ENCODE data around the gene FSIP1.

FSIP1 gene

DNA sequence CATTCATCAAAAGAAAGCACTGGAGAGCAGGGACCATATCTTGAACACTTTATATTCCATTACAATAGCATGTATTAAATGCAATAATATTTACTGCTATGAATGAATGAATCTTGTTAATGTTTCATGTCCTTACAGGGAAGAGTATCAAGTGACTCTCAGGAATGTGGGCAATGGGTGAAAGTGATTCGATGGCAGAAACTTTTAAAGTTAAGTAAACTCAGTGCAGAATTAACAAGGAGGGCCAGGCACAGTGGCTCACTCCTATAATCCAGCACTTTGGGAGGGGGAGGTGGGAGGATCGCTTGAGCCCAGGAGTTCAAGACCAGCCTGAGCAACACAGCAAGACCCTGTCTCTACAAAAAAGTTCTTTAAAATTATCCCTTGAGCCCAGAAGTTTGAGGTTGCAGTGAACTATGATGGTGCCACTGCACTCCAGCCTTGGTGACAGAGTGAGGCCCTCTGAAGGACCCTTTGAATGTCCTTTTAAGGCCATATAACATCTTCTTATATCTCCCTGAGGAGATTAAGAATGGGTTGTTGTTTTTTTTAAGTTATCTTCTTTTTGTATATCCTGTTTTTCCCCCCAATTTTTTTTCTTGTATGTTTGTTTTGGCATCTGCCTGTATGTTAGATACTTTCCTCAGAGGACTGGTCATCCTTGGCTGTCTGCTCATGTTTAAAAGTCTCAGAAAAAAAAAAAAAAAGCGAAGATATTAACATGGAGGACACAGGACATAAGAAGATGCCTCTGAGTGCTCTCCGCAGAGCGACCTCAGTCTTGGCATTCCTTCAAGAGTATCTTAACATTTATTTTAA, 9.6 kb upstream of the FSIP1 start:
- DNase-seq: no peak

DNA sequence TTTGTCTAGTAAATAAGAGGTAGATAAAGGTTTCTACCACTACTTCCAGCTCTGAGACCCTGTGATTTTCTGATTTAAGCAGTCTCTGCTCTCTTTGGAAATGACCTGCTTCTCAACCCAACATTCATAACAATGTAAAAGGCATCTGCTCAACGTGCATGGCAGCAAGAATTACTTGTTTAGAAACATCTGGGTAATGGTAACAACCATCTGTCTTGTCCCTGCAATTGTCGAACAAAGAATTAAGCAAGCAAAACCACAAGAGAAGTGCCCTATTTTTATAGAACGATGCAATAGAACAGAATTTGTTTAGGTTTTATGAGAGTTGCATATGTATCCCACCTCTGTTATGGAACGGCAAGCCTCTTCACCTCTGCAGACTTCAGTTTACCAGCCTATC, 7.1 kb upstream of the FSIP1 start:
- DNase-seq: no peak

DNA sequence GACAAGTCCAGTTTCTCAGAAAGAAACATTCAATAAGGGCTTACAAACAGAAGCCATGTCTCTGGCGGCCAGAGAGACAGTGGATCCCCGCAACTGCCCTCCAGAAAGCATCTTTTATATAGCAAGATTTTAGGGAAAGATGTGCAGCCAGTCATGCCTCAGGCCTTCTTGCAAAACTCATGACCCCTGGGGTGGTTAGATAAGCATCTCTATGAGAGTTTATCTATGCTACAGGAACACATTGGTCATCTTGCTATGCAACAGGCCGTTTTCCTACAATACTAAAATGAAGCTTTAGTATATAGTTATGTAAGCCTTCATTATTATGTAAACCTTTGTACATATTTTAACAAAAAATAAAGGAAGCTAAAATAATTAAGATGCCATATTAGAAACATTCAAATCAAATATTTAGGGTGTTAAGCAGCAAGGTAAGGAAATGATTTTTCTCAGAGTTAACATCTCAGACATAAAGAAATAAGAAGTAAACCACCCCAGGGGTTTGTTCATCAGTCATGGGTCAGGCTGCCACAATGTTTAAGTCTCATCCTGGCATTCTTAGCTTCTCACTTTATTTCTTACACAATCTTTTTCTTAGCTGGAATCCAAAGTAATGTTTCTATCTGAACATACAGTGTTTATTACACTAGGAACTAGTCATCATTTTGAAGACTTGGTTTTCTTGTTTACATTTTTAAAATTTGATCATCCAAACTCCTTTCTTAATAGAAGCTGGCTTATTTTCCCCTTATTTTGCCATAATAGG, 6.3 kb upstream of the FSIP1 start:
- DNase-seq: no peak

DNA sequence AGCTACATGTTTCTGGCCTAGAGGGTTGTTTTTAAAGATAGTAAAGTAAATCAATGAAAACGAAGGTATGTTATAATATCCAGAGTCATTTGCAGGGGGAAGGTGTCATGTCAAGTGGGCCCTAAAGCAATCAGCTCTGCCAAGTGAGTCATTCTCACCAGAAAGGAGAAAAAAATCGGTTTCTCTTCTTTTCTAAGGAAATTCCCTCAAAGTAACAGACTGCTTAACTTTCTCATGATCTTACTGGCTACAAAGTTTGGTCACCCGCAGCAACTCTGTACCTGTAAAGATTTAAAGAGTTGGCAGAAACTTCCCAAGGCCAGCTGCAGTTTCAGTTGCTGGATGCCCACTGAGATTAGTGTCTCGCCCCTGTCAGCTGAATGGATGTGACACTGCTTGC, 5.5 kb upstream of the FSIP1 start:
- DNase-seq: no peak

DNA sequence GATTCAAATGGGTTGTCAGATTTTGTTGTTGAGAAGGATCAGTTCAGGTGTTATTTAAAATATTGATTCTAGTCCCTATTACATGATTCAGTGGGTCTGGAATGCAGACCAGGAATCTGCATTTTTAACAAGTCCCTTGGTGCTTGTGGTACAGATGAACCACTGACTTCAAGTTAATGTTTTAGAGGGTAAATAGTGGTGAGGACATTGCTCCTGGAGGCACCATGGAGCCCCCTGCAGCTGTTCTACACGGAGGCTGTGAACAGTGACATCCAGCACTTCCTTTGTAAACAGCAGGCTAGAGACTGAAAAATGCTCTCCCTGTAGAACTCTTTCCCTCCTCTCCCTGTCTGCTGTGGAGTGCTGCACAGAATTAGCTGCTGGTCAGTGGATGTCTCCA, 4.8 kb upstream of the FSIP1 start:
- DNase-seq: no peak

DNA sequence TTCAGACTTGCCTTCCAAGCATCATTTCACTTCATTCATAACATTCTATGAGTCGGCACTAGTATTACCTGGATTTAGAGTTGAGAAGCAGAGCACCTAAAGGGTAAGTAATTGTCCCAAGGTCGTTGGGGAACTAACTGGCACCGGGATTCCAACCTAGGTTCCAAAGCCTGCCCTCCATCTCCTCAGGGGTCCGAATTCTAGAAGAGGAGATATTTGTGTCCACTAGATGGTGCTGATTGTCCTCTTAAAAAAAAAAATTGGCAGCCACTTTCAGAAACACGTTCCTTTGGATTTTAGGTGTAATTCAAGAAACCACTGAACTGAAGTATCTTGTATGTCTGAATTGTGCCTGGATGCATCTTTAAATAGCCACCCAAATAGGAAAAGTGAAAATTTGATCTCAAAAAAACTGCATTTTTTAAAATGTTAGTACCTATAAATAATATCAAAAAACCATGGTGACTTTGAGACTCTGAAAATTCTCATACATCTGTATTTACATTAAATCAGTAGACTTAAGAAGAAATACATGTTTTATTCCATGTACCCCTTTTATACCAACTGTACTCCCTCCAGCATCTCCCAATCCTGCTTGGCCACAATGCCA, 3.9 kb upstream of the FSIP1 start:
- DNase-seq: no peak

DNA sequence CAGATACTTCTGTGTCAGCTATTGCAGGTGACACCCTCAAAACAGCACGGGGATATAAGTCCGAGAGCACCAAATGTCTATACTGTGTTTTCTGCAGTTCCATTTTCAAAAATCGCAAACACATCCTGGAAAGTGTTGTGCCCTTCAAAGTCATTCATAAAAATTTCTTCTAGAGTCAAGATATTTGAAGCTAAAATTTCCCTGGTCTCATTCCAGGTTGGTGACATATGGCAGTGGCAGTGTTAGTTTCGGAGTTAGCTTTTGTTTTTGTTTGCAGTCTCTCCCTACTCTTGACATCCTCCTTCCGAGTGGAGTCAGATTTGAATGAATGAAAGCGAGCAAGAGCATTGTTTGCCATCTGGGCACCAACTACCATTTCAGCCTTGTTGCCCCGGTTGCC, 3.2 kb upstream of the FSIP1 start:
- DNase-seq: no peak

DNA sequence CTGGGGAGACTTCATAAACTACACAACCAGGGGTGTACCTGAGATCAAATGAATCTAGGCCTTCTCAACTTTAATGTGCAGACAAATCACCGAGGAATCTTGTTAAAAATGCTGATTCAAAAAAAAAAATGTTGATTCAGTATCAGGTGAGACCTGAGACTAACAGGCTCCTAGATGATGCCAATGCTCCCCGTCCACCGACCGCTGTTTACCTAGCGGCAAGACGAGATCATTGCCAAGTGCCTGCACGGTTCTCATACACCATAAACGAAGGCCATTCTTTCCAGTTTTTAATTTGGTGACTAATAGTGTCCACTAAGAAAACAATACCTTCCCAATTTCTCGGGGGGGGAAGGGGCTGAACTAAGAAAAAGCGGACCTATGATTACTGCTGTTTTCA, 2.5 kb upstream of the FSIP1 start:
- no peak for DNase-seq

DNA sequence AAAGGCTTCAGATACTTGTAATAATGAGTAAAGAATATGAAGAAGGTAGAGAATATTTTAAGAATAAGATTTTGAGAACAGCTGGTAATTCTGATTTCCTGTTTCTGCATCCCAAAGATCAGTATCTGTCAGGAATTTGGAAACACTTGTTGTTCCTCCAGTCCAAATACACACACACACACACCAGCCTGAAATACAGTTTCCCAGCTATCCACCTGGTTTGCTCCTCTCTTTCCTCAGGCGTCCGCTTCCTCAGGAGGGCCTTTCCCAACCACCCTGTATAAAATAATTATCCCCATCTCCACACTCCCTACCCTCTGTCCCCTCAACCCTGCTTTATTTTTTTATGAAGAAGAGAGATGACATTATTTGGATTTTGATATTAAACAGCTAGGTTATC, 2.0 kb upstream of the FSIP1 start:
- DNase-seq: no peak

DNA sequence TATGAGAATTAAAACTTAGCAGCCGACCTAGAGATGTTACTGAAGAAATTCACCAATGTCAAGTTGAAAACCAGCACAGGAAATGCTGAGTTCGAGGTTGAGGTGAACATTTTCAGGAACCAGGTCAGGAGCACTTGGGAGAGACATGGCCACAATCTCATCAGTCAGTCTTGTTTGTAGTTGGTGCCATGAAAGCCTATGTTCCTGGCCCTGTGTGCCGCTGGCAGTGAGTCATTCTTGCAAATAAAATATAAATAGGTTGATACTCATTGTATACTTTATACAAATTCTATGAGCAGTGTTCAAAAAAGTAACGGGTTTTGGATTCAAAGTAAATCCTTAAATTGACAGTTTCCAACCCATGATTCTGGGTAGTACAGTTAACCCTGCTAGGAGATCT, 1.5 kb upstream of the FSIP1 start:
- no peak for DNase-seq

DNA sequence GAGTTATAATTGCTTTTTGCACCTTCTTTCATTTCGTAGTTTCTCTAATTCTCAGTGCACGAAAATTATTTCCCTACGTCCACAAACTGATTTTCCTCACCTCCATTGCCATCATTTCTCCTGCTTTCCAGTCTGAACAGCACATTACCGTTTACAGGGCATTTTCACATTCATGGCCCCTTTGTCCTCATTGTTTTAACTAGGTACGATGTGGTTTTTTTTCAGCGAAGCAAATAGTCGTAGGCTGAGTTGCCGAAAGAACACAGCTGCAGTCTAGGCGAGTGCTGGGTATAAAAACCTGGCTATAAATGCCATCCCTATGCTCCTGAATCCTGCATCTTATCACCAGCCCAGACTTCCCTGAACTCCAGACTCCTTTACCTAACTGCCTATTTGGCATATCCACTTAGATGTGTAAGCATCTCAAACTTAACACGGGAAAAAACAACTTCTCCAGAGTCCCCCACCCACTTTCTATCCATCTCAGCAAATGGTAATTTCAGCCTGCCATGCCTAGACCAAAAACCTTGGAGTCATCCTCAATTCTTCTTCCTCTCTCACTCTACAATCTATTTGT, 691 bp upstream of the FSIP1 start:
- DNase-seq: no peak

DNA sequence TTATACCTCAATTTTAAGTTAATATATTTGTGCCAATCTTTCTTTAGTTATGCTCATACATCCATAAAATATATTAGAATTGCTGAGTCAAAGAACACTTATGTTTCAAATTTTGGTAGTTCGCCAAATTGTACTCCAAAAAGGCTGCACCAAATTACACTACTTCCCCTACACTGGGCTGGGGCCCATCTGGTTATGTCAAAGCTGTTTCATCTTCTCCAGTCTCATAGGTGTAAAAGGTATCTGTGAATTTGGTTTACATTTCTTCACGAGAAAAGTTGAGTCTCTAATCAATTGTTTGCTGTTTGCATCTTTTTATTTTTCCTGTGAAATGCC, 706 bp downstream of the FSIP1 start:
- no peak for DNase-seq

DNA sequence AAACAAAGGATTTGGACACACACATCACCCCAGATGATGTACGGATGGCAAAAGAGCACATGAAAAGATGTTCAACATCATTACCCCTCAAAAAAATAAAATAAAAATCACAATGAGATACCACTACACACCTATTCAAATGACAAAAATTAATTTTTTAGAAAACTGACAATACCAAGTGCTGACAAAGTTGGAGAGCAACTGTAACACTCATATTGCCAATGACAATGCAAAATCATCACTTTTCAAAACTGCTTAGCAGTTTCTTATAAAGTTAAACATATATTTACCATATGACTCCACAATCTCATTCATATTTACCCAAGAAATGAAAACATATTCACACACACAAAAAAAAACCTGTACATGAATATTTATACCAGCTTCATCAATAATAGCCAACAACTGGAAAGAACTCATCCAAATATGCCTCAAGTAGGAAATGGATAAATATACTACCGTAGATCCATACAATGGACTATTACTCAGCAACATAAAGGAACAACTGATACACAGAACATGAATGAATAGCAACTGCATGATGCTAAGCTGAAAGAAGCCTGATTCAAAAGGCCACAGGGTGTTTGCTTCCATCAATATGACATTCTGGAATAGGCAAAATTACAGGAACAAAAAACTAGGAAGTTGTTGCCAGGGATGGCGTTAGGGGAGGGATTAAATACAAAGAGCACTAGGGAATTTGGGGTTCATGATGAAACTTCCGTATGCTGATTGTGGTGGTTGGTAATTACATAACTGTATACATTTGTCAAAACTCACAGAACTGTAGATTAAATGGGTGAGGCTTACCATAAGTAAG, 1.3 kb downstream of the FSIP1 start:
- no peak for DNase-seq

DNA sequence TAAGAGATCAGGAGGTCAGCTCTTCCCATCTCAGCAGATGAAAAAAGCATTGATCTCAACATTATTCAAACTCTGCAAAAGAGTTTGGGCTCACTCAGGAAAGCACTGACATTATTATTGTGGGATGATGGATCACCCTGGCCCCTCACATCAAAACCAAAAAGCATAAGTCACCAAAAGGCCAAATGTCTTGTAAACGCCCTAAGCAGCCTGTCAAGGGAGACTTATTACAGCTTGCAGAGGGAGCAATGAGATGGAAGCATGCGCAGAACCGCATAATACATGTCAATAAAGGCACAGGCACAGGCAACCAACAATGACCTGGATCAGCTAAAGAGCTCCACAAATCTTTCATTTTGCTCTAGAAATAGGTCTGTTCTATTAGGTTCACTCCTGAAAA, 4.6 kb downstream of the FSIP1 start:
- no peak for DNase-seq

DNA sequence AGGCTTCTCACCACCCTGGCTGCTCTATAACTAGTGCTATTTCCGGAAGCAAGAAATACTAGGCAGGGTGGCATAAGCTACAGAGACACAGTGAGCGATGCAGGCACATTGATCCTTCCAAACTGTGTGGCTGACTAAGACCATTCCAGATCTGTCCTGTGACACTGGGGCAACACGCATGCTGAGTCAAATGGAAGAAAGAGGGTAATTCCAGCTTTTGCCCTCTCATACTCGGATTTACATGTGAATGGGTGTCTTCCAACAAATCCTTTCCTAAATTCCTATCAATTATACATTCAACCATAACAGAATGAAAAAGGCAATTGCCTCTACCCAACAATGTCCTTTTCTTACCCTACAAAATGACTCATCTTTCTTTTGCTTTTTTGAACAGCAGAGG, 5.1 kb downstream of the FSIP1 start:
- no peak for DNase-seq

DNA sequence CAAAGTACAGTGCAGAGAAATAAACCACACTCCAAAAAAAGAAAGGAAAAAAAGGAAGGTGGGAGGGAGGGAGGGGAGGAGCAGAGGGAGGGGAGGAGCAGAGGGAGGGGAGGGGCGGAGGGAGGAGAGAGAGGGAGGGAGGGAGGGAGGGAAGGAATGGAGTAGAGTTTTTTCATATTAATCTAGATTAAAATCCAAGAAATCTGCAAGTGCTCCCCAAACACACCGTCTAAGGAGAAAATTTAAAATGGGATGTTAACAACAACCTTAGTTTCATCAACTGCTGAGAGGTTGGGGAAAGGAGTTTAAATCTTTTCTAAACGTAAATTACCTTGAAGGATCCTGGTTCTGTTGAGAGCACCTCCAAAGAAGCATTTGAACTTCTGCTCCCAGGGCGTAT, 6.6 kb downstream of the FSIP1 start:
- DNase-seq: no peak

DNA sequence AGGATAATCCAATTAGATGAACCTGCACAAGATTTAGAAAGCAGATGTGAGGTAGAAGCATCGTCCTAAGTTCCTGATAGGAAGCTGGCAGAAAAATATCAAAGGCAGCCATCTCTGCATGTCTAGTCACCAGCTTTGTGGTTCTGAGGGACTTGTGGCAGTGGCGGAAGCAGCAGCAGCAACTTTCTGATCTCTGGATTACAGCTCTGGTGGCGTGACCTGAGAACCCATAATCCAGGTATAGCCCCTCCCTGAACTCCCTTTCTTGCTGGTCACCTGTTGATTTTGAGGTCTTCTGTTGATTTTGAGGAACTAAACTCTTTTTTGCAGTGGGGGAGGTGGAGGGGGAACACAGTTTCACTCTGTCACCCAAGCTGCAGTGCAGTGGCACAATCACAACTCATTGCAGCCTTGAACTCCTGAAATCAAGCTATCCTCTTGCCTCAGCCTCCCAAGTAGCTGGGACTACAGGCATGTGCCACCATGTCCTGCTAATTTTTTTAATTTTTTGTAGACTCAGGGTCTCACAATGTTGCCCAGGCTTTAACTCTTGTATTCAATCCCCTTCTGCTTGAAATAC, 7.9 kb downstream of the FSIP1 start:
- DNase-seq: peak; percentile 24

DNA sequence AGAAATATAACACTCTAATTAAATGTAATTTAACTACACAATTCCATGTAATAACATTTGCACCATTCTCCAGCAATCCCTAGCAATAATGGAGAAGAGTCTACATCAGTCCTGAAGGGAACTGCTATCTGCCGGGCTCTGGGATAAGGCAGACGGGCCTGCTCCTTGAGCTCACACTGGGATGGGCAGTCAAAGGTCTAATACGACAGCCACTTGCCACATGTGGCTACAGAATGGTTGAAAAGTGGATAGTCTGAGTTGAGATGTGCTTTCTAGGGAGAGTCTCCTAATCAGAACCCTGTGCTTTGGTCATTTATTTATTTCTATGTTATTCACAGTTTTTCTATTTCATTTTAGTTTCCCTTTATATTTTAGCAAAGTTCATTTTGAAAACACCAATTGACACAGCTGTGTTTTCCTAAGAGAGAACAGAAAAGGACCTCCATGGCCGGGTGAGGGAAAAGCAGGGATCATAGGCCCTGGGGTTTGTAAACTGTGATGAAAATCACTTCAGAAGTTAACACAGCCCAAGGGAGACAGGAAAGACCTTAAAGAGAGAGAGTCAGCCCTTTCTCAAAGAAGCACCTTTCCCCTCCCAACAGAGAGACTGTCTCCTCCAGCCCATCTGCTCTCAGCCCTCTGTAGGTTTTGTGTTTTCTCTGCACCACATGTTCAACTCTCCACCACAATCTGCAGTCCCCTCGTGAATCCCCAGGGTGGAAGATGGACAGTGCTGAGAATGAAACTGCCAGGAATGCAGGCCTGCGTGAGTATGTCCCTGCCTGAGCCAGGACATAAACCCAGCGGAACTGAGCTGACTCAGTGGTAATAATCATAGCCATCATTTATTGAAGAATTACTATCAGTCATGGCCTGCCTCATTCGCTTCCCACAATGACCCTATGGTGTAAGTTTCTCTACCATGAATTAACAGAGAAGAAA, 11.6 kb downstream of the FSIP1 start:
- DNase-seq: no peak

DNA sequence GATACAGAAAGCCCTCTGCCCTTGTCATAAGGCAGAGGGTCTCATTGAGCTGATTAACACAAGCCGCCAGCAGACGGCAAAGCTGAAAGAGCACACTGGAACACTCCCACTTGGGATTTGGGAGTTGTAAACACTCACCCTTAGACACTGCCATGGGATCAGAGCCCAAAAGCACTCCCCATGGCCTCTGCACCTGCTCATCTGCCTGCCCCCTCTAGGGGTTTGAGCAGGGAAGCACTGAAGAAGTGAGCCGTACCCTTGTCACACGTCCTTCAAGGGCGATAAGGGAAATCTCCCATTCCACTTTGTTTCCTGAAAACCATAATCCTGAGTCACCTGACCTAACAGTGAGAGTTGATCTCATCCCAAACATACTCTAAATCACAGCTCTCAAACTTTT, 14.7 kb downstream of the FSIP1 start:
- DNase-seq: no peak

DNA sequence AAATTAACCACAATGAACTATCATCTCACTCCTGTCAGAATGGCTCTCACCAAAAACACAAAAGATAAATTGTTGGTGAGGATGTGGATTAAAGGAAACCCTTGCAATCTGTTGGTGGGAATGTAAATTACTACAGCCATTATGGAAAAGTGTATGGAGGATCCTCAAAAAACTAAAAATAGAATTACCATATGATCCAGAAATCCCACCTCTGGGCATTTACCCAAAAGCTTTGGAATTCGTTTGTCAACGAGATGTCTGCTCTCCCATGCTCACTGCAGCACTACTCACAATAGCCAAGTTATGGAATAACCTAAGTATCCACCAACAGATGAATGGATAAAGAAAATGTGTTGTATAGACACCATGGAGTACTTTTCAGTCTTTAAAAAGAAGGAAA, 21.6 kb downstream of the FSIP1 start:
- DNase-seq: no peak

DNA sequence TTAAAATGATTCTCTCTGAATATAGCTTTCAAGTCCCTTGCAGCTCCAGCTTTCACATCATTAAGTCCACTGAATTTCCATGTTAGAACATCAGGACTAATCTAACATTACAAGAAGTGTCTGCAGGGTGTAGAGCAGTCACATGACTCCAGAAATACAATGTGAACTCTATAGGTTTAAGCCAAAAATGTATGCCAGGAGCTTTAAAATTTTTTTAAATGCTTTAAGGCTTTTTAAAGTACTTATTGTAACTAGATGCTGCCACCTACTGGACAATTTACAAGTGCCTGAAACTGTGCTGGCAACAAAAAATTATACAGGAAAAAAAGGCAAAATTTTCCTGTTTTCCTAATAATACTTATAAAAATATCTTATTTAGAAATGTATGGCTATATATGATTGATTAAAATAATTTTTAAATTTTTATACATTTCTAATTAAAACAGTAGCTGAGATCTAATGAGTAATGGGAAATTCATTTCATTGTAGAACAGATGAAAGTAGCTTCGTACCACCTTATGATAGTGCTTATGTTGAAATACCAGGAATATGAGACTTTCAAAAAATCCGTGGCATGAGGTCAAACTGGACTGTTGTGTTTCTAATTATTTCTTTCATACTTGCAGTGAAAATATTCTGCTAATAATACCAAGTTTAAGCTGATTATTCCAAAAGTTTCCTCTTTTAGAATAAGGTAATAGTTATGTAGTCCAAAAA, 25.7 kb downstream of the FSIP1 start:
- DNase-seq: no peak
